Middle frontal gyrus (tissue), 1 donor: ENCODE results near the gene RBMXL3.

Experiments
- DNase-seq: peaks from one replicate; pipeline ENCODE4 v3.0.0-alpha.2; 2015; ENCODE audit warnings: low spot score; ENCODE audit errors: extremely low spot score

RBMXL3 gene

GRCh38 chrX:115233497-115234455 is 44.6 kb downstream of the RBMXL3 start, which contains the start of gene LRCH2:
TSS of gene LRCH2 (minus strand) at chrX:115234096. CDS start at chrX:115234041, 55 bp downstream.
- DNase-seq, result no peak

GRCh38 chrX:115234461-115234860 is 45.3 kb downstream of the RBMXL3 start:
- DNase-seq, result no peak

- DNase-seq, result no peak
These were observed 47.4 kb downstream of the RBMXL3 start for GRCh38 chrX:115236560-115236959.

DNA sequence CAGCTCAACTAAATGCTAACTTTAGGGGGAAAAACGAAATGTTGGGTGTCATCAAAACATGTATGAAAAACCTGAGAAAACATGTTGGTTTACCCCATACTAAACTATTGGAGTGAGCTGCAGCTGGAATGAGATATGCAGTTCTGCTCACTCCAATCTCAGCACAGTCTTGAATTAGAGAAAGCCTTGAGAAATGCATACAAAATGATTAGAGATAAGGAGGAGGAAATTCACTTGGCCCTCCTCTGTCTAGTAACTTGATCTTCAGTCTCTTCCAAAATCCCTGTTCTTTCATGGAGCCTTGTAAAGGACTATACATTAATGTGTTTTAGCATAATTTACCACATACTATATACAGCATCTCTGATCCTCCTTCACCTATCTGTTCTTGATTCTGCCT is 47.8 kb downstream of the RBMXL3 start:
- no peak for DNase-seq
